Measurements from ENCODE around the gene NT5DC1. TPM values are rescaled to one million over a fixed set of nuclear protein-coding genes. Genes with fewer than 3 reads are reported as not detected.

NT5DC1 gene
- total RNA-seq, 1 donor from 2014 or later: 21.6 TPM

GRCh38 chr6:116074732-116075390, 25.8 kb upstream of the NT5DC1 start:
- DNase-seq: no peak
- Mint-ChIP-seq H3K4me1 (ENCODE audit: low read depth, unreplicated experiment) (peaks cover 2% of the 10 kb centered on the region), H3K27ac (ENCODE audit: unreplicated experiment) (no peak overlapping the region), H3K27me3 (ENCODE audit: unreplicated experiment) (no peaks in the 10 kb centered on the region), H3K9me3 (ENCODE audit: unreplicated experiment) (no peaks in the 10 kb centered on the region), H3K36me3 (ENCODE audit: unreplicated experiment) (no peaks in the 10 kb centered on the region), H3K4me3 (ENCODE audit: unreplicated experiment) (no peak overlapping the region)
- no peak for TF ChIP-seq CTCF (IDR thresholded peaks at IDR 0.05; ENCODE audit: partially characterized antibody, unreplicated experiment)

GRCh38 chr6:116078522-116078921, 22.1 kb upstream of the NT5DC1 start:
- Mint-ChIP-seq H3K4me1 (ENCODE audit: low read depth, unreplicated experiment) (peaks cover 1% of the 10 kb centered on the region), H3K27ac (ENCODE audit: unreplicated experiment) (no peak overlapping the region), H3K27me3 (ENCODE audit: unreplicated experiment) (no peaks in the 10 kb centered on the region), H3K9me3 (ENCODE audit: unreplicated experiment) (no peaks in the 10 kb centered on the region), H3K4me3 (ENCODE audit: unreplicated experiment) (no peak overlapping the region), H3K36me3 (ENCODE audit: unreplicated experiment) (no peaks in the 10 kb centered on the region)
- DNase-seq: no peak
- no peak for TF ChIP-seq CTCF (IDR thresholded peaks at IDR 0.05; ENCODE audit: partially characterized antibody, unreplicated experiment)

GRCh38 chr6:116078945-116079344, 21.7 kb upstream of the NT5DC1 start:
- no peaks in the 10 kb centered on the region for H3K9me3 Mint-ChIP-seq (ENCODE audit: unreplicated experiment)
- no peak for DNase-seq
- H3K36me3 Mint-ChIP-seq (ENCODE audit: unreplicated experiment): no peaks in the 10 kb centered on the region
- H3K4me1 Mint-ChIP-seq (ENCODE audit: low read depth, unreplicated experiment): peaks cover 1% of the 10 kb centered on the region
- H3K27me3 Mint-ChIP-seq (ENCODE audit: unreplicated experiment): no peaks in the 10 kb centered on the region
- TF ChIP-seq CTCF (IDR thresholded peaks at IDR 0.05; ENCODE audit: partially characterized antibody, unreplicated experiment): no peak
- no peak overlapping the region for H3K4me3 Mint-ChIP-seq (ENCODE audit: unreplicated experiment)
- no peak overlapping the region for H3K27ac Mint-ChIP-seq (ENCODE audit: unreplicated experiment)

- Mint-ChIP-seq H3K4me3 (ENCODE audit: unreplicated experiment) (no peak overlapping the region), H3K4me1 (ENCODE audit: low read depth, unreplicated experiment) (peaks cover 6% of the 10 kb centered on the region), H3K27ac (ENCODE audit: unreplicated experiment) (no peak overlapping the region), H3K27me3 (ENCODE audit: unreplicated experiment) (peaks cover 2% of the 10 kb centered on the region), H3K9me3 (ENCODE audit: unreplicated experiment) (peaks cover 1% of the 10 kb centered on the region), H3K36me3 (ENCODE audit: unreplicated experiment) (no peaks in the 10 kb centered on the region)
- no peak for TF ChIP-seq CTCF (IDR thresholded peaks at IDR 0.05; ENCODE audit: partially characterized antibody, unreplicated experiment)
- no peak for DNase-seq
These were observed 17.6 kb upstream of the NT5DC1 start for GRCh38 chr6:116083052-116083451.

GRCh38 chr6:116084284-116084683, 16.4 kb upstream of the NT5DC1 start:
- Mint-ChIP-seq H3K4me3 (ENCODE audit: unreplicated experiment) (no peak overlapping the region), H3K27ac (ENCODE audit: unreplicated experiment) (no peak overlapping the region), H3K4me1 (ENCODE audit: low read depth, unreplicated experiment) (peaks cover 6% of the 10 kb centered on the region), H3K27me3 (ENCODE audit: unreplicated experiment) (peaks cover 2% of the 10 kb centered on the region), H3K36me3 (ENCODE audit: unreplicated experiment) (no peaks in the 10 kb centered on the region), H3K9me3 (ENCODE audit: unreplicated experiment) (peaks cover 1% of the 10 kb centered on the region)
- DNase-seq: no peak
- no peak for TF ChIP-seq CTCF (IDR thresholded peaks at IDR 0.05; ENCODE audit: partially characterized antibody, unreplicated experiment)

Measured in glutamatergic neuron (in vitro differentiated cells).